Prostate gland (tissue), 2 donors: ENCODE measurements around the gene KRT86.

ENCODE experiments used
- POLR2A ChIP-seq: fragments of 450-650 bp; IDR thresholded peaks from one replicate; pipeline ENCODE4 v1.6.1; 2016; ENCODE audit warnings: antibody characterized with exemption, mild to moderate bottlenecking
- POLR2AphosphoS5 ChIP-seq: sonication (generic); formaldehyde crosslinking; IDR thresholded peaks from one replicate; pipeline ENCODE4 v1.6.1; 2017; ENCODE audit warnings: antibody characterized with exemption
- TF ChIP-seq, protein P1 (sequence below), 4 experiments: fragments of 200-600 bp in 2 of 4; fragments of 450-650 bp in 2 of 4; sonication (generic) in 2 of 4; IDR thresholded peaks; 1 replicate in 3 of 4; 2 replicates in 1 of 4; pipeline ENCODE4 v1.5.1; 2016 to 2019; ENCODE audit warnings: antibody characterized with exemption in 4 of 4, mild to moderate bottlenecking in 2 of 4, moderate library complexity in 2 of 4

GRCh38 chr12:52344111-52344510, 69.7 kb downstream of the KRT86 start:
- TF ChIP-seq, protein P1, sequence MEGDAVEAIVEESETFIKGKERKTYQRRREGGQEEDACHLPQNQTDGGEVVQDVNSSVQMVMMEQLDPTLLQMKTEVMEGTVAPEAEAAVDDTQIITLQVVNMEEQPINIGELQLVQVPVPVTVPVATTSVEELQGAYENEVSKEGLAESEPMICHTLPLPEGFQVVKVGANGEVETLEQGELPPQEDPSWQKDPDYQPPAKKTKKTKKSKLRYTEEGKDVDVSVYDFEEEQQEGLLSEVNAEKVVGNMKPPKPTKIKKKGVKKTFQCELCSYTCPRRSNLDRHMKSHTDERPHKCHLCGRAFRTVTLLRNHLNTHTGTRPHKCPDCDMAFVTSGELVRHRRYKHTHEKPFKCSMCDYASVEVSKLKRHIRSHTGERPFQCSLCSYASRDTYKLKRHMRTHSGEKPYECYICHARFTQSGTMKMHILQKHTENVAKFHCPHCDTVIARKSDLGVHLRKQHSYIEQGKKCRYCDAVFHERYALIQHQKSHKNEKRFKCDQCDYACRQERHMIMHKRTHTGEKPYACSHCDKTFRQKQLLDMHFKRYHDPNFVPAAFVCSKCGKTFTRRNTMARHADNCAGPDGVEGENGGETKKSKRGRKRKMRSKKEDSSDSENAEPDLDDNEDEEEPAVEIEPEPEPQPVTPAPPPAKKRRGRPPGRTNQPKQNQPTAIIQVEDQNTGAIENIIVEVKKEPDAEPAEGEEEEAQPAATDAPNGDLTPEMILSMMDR (IDR thresholded peaks at IDR 0.05), result no peak
- TF ChIP-seq POLR2A (no peak), POLR2AphosphoS5 (no peak)
